GM21360 (cell line): Measurements from ENCODE around the gene ACOX2.
"Not testable (repeated sequence)": the region's sequence is repeated elsewhere in the genome, so short reads cannot be mapped to it uniquely, and the experiment has no call there.

ENCODE experiments used
- ATAC-seq: cut with Tn5 transposase; IDR thresholded peaks from one replicate; pipeline ENCODE4 v1.9.1; 2021; ENCODE audit warnings: mild to moderate bottlenecking, moderate library complexity; ENCODE audit not compliant: unreplicated experiment

The ACOX2 gene

GRCh38 chr3:58535531-58536500 is 1.2 kb downstream of the ACOX2 start:
- no peak for ATAC-seq

- ATAC-seq: no peak
These were observed 2.1 kb downstream of the ACOX2 start for GRCh38 chr3:58534592-58535494.

GRCh38 chr3:58532794-58533220 is 4.2 kb downstream of the ACOX2 start:
- ATAC-seq: peak; percentile 83

DNA sequence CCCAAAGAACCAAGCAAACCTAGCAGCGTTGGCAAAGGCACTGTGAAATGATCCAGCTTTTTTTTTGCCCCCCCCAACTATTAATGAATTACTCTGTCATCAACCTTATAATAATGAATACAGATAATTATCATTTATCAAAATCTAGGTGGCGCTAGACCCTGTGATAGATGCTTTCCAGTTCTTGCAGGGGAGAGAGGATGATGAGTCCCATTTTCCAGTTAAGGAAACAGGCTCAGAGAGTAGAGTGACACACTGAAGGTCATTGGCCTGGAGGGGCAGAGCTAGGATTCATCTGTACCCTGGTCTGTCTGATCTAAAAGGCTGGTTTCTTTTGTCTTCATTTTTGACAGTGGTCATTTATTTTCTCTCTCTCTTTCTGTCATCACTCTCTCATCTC is 5.0 kb downstream of the ACOX2 start:
- ATAC-seq: no peak

GRCh38 chr3:58531555-58531954 is 5.4 kb downstream of the ACOX2 start:
- no peak for ATAC-seq

- no peak for ATAC-seq
These were observed 6.6 kb downstream of the ACOX2 start for GRCh38 chr3:58530354-58530865.

GRCh38 chr3:58529516-58530353 is 7.3 kb downstream of the ACOX2 start:
- ATAC-seq: no peak

GRCh38 chr3:58528629-58529028 is 8.4 kb downstream of the ACOX2 start:
- ATAC-seq: no peak

GRCh38 chr3:58527440-58527839 is 9.6 kb downstream of the ACOX2 start:
- ATAC-seq: not testable (repeated sequence)

DNA sequence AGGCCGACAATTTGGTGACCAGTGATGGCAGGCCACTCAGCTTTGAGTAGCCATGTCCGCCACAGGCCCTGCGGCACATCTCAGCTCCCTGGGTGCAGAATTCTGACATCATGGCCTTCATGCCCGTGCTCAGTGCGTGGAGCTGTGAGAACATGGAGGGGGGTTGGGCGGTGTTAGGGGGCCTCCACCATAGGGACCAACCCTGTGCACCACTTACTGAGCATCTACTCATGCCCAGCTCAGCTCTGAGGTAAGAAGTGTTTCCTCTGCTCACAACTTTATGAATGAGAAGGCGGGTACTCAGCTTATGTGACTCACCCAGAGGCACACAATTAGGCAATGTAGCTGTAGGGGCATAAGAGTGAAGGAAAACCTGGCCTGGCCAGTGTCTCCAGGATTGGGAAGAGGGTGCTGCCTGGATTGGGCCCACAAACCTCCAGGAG is 10.5 kb downstream of the ACOX2 start:
- no peak for ATAC-seq

- ATAC-seq: no peak
These were observed 12.6 kb downstream of the ACOX2 start for GRCh38 chr3:58524326-58524888.

- no peak for ATAC-seq
These were observed 14.1 kb downstream of the ACOX2 start for GRCh38 chr3:58522759-58523425.

GRCh38 chr3:58521917-58522631 is 14.9 kb downstream of the ACOX2 start:
- ATAC-seq: no peak

GRCh38 chr3:58521336-58521670 is 15.7 kb downstream of the ACOX2 start:
- ATAC-seq: no peak

DNA sequence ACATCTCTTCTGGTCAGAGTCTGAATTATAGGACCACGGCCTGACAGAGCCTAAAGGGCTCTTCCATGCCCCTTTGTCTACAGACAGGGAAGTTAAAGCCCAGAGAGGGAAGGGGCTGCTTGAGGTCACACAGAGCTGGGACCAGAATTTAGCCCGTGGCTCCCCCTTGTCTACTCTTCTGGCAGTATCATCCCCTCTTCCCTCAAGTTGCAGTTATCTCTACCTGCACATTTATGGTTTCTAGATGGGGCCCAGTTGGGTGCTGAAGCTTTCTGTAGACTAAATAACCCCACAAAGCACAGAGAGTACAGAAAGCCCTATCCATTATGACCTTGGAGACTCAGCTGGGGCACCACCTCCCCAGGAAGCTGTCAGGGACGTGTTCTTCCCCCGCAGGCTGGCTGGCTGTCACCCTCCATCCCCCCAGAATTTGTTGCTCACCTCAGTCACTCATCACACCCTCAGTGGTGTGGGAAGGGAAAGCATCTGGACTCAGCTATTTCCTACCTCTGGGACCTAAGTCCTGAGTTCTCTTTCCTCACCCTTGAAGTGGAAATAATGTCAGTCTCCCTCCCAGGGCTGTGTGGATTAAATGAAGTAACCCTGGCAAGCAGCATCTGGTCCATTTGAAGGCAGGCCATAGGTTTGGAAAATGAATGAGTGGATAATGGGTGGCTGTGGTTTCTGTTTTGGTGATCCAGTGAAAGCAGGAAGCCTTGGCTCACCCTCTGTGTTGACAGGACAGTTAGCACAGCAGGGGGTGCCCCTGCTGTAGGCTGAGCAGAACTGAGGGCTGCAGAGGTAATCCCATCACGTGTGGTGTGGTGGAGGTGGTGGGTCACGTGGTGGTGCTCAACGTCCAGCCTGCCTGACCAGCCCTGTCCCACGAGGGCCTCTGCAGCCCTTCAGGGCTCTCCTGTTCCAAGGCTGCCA is 16.3 kb downstream of the ACOX2 start:
- no peak for ATAC-seq

DNA sequence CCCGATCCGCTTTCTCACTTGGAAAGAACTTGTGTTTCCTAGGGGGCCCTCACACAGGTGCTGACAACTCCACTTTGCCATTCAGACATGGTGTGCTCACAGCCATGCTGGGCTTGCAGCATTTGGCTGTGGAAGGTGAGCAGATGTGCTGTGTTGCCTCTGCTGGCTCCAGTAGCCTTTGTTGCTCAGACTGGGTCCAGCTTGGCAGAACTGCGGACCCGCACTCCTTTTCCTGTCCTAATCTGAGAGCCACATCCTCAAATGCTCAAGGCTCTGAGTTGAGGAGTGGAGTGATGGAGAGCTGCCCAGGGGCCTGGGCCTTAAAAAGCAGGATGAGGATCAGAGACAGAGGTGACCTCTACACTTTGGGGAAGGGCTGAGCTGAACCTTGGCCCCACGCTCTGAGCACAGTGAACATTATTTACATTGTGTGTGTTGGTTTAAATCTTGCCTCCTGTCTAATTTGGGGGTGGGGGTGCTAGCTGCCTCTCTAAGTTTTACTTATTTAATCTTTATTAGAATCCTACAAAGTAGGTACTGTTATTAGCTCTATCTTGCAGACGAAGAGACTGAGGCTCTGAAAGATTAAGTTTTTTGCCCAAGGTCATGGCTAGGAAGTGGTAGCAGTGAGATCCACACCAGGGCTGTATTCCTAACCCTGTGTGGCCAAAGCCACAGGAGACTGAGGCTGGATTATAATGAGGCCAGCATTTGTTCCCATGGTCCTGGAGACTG is 17.2 kb downstream of the ACOX2 start:
- ATAC-seq: no peak

DNA sequence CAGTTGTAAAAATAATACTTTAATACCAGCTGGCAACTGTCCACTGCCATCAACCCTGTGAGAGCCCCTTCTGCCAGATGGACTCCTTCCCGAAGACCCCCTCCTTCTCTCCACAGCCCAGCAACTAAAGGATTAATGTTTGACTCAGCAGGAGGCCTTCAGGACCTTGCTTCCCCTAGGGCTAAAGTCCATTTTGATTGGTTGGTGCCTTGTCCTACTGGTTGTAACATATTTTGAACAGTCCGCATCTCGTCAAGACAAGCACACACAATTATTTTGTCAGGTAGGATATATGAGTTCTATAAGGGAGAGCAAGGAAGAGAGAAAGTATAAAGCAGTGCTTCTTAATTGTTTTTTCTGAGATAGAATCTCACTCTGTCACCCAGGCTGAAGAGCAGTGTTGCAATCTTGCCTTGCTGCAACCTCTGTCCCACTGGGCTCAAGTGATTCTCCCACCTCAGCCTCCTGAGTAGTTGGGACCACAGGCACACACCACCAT is 18.6 kb downstream of the ACOX2 start:
- no peak for ATAC-seq
